Suppressor macrophage (primary cell): ENCODE measurements around the gene ZC3H12C.

Experiments
- DNase-seq, 4 experiments: peaks; one replicate each; pipeline ENCODE4 v3.0.0-alpha.2; 2020 to 2022

The ZC3H12C gene

DNA sequence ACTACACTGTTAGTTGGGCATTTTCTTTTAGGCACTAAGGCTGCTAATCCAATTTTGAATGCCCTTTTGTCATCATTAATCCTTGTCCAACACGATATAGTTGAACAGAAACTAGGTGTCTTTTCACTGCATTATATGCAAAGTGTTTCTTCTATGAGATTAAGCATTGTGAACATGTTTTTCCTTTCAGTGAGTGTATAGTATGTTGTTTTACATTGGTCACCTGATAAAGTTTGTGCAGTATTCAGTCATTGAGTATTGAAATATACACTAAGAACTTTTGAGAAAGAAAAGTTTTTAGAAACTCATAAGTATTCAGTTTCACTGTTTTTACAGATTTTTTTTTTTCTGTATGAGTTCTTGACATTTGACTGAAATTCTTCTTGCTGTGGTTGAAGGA lies 59.0 kb downstream of the ZC3H12C start:
- DNase-seq = no peak

DNA sequence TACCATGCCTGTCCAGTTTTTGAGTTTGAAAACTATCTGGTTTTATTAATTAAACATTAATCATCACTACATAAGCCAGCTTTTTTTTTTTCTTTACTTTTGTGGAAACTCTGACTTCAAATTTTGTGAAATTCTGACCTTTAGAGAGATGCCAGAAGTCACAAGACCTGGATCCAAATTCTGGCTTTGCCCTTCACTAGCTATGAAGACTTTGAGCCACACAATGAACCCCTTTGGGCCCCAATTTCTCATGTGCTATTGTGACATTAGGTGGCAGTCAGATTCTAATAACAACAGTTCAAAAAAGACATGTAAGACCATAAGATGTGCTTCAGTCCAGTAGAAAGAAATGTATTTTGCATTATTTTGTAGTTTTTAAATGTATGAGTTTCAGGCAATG lies 60.3 kb downstream of the ZC3H12C start:
- DNase-seq = no peak

DNA sequence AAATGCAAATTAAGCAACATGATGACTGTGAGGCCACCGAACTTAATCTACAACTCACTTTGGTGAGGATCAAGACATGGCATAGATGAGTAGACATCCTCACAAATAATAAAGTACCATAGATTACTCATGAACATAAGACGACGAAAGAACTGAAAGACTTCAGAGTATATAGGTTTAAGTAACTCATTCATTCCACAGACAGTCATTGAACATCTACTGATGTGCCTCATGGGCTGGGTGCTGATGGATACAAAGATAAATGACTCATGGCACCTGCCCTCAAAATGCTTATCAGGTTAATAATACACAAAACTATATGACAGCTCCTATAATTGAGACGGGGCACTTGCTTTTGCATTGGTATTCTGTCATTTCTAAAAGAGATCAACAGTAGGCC lies 63.3 kb downstream of the ZC3H12C start:
- no peak for DNase-seq

DNA sequence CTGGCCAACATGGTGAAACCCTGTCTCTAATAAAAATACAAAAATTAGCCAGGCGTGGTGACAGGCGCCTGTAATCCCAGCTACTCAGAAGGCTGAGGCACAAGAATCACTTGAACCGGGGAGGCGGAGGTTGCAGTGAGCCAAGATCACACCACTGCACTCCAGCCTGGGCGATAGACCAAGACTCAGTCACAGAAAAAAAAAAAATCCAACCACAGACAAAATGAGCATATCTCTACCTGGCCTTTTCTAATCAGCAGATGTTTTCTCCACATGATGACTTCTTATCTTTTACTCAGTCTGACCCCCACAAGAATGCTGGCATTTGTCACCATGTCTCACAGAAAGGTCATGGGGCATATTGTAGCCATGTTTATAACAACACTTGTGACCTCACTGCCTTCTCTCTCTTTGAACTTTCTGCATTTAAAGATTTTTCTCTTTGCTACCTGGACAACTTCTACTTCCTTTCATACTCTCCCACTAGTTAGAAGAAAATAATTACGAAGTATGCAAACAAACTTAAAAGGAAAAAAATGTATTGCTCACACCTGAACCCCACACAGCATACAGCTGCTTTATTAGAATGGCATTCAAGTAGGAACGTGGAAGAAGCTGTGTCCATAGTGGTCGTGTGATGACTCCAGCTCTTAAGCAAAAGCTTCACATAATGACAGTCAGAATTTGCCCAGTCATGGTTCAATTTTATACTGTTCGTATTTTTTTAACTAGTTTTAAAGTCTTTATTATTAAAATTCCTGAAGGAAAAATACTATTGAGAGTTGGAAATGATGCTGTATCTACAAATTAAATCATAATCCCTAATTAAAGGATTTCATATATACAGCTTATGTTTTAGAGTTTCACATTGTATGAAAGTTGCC lies 65.4 kb downstream of the ZC3H12C start:
- DNase-seq = no peak

DNA sequence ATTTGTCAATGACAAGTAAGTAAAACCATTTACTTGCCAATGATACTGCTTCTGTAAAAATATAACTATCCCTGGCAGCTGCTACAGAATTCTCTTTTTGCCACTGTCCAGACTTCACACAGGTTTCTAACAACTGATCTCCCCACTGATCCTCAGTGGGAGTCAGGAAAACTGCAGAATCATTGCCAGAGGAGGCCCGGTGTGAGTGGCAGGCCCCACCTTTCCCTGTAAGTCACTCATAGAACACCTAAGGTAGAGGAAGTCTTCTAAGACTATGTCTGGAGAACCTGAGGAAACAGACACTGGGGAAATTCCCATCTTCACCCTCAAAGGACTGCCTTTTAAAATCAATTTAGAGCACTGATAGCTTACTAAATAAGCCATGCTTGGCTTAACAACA lies 66.3 kb downstream of the ZC3H12C start:
- no peak for DNase-seq

DNA sequence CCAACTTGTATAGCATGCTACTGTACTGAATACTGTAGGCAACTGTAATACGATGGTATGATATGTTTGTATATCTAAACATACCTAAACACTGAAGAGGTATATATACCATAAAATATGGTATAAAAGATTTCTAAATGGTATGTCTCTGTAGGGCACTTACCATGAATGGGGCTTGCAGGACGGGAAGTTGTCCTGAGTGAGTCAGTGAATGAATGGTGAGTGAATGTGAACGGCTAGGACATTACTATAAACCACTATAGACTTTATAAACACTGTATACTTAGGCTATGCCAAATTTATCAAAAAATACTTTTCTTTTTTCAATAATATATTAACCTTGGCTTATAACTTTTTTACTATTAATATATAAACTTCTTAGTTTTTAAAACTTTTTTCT lies 66.8 kb downstream of the ZC3H12C start:
- no peak for DNase-seq

DNA sequence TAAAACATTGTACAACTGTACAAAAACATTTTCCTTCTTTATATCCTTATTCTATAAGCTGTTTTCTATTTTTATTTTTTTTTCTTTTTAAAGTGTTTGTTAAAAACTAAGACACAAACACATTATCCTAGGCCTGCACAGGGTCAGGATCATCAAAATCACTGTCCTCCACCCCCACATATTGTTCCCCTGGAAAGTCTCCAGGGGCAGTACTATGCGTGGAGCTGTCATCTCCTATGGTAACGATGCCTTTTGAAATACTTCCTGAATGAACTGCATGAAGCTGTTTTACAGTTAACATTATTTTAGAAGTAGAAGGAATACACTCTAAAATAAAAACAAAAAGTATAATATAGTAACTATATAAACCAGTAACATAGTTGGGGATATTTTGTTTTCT lies 67.2 kb downstream of the ZC3H12C start:
- no peak for DNase-seq

DNA sequence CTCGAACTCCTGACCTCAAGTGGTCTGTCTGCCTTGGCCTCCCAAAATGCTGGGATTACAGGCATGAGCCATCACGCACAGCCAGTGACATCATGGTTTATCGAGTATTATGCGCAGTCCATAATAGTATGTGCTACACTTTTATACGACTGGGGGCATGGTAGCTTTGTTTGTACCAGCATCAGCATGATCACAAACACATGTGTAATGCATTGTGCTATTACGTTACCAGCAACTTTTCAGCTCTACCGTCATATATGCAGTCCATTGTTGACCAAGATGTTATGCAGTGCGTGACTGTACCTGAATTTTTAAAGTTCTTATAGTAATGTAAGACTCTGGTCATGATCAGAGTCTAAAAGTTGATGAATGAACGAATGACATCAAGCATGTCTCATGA lies 67.9 kb downstream of the ZC3H12C start:
- DNase-seq = no peak

DNA sequence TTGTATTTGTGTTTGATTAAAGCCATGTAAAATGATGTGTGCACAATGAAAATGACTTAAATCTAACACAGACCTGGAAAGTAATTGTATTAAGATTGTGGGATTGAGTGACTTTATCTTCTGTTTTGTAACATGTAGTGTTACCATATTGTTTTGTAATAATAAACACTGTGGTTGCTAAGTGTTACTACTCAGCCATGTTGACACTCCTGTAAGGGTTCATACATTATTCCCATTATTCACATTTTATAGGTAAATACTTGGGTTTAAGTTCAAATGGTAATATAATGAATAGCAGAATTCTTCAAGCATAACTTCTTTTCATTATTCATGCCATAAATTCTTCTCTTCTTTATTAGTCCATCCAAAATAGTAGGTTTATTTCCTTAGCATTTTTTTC lies 69.0 kb downstream of the ZC3H12C start:
- DNase-seq = no peak

DNA sequence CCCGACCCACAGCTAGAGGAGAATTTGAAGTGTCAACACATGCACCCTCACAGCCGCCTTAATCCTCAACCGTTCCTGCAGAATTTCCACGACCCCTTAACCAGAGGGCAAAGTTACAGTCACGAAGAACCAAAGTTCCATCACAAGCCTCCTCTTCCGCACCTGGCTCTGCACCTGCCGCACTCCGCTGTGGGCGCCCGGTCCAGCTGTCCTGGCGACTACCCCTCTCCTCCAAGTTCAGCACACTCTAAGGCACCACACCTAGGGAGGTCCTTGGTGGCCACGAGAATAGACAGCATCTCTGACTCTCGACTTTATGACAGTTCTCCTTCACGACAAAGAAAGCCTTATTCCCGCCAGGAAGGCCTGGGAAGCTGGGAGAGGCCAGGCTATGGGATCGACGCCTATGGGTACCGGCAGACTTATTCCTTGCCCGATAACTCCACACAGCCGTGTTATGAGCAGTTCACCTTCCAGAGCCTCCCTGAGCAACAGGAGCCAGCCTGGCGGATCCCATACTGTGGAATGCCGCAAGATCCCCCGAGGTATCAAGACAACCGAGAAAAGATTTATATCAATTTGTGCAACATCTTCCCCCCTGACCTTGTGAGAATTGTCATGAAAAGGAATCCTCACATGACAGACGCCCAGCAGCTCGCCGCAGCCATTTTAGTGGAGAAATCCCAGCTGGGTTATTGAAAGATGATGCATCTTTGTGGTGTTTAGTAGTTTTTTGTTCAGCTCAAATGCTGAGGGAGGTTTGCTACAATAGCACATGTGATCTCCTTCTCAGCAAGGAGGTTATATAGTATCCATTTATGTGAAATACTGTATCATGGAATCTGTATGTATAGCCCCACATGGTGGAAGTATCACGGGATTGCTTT lies 72.1 kb downstream of the ZC3H12C start:
- no peak for DNase-seq

DNA sequence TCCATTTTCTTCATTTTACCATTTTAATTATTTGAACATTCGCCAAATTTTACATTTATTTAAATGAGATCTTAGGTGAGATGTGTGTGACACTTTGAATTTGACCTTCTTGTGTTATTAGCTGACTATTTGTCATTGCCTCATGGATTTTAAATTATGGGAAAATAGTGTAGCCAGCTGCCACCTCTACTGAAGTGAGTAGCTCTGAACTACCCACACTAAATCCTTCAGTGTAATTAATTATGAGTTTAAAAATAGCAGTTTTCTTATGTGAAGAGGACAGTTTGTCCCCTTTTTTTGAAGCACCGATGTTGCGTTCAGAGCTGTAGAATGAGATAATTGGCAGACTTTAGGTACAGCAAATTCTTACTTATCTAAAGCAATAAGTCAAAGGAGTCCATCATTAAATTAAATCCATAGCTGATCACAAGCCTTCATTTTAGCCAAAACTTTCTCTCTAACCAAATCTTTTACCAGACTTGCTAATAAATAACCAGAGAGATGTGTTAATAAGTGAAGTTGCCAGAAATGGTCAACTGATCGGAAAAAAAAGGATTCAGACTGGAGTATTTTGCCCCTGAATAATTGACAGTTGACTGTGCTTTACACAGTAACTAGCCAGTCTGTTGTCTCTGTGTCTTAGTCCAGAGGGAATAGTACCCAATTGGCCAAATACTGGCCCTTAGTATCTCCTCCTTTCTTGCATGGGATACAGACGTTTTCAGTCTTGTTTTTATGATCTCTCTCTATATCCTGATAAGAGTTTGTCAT lies 75.0 kb downstream of the ZC3H12C start:
- no peak for DNase-seq

DNA sequence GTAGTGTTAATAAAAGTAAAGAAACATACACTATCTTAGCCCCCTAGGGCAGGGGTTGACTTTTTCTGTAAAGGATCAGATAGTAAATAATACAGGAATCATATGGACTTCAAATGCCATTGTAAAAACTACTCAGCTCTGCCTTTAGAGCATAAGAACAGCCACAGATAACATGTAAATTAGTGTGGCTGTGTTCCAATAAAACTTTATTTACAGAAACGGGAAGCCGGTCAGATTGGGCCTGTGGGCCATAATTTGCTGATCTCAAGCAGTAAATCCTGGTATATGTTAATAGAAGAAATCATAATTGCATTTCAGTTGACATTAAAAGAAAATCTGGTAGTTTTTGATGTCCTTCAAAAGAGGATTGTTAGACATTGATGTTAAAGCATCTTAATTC lies 76.5 kb downstream of the ZC3H12C start:
- no peak for DNase-seq

DNA sequence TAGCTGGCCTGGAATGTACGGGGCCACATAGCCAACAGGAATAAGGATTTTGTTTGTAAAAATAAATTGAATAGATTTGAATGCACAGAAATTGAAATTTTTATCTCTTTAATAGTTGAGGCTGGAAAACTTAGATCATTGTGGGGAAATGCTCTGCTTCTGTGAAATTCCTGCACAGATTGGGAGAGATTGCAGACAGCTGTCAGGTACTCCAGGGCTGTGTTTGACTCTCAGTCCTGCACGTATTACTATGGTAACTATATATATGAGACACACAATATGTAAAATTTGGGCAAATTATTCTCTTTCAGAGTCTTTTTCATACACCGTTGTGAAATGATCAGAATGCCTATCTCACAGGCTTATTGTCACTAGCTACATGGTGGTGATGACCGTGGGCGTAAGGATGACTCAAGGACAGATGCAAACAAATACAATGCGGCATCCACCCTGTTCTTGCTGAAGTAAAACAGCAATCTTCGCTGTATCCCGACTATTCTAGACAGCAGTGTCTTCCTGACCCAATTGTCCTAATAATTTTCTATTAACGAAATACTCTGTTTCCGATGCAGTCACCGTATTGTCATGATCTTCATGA lies 79.4 kb downstream of the ZC3H12C start:
- DNase-seq = peak; percentile 64 to 81 (median 70)

DNA sequence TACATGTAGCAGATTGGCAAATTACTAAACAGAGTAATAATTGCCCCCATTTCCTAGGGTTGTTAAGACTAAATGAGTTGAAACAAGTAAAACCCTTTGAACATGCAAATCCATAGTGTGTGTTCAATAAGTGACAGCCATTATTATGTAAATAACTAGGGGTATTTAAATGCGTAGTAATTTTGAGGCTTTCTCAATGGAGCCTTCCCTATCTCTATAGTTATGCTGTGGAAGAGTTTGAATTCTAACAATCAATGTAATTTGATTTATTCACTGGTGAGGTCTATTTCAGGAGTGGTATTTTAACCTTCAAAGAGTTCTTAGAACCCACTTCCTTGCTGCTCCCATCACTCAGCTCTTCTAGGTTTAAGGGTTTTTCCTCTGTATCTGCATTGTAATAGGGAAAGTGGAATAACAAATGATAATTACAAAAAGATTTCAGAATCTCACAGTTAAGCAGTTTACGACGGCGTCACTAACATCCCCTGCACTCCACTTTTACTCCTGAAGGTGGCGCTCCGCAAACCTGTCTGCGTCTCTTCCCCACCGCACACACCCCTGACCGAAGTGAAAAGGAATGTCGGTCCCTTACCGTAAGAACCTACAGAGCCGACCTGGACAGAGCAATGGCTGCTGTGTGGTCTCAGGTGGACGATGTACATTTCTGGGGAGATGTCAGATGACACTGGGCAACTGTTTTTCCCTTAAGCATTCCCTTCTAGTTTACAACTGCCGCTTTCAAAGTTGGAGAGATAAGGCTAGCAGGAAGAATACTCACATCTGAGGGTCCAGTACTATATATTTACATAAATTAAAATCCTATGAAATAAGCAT lies 80.8 kb downstream of the ZC3H12C start:
- DNase-seq = peak; percentile 48 to 68 (median 58)

DNA sequence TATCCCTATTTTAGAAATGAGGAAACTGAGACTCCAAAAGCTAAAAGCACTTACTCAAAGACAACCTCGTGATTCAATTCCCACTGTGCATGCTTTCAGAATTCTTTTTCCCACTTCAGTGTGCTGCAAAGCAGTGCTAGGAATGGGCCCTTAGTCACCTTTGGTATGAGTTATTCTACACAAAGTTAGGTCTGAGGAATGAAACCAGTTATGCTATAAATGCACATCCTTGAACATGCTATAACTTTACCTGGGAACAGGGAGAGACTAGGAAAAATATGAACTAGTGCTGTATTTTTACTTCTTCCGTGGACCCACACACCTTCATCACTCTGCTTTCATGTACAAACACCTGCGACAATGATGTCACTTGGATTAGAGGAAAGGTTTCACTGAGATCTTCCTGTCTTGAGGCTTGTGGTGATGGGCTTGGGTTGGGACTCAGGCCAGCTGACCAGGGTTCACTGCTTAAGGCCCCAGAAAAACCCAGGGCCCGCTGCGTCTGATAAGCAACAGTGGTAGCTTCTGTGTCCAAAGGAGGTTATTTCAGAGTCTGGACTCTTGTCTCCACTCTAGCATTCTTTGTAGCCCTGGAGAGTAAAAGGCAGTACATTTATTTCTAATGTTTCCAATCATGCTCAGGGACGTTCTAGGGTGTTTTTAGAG lies 81.6 kb downstream of the ZC3H12C start:
- peak in 1 of 4 experiments; percentile 27 for DNase-seq

DNA sequence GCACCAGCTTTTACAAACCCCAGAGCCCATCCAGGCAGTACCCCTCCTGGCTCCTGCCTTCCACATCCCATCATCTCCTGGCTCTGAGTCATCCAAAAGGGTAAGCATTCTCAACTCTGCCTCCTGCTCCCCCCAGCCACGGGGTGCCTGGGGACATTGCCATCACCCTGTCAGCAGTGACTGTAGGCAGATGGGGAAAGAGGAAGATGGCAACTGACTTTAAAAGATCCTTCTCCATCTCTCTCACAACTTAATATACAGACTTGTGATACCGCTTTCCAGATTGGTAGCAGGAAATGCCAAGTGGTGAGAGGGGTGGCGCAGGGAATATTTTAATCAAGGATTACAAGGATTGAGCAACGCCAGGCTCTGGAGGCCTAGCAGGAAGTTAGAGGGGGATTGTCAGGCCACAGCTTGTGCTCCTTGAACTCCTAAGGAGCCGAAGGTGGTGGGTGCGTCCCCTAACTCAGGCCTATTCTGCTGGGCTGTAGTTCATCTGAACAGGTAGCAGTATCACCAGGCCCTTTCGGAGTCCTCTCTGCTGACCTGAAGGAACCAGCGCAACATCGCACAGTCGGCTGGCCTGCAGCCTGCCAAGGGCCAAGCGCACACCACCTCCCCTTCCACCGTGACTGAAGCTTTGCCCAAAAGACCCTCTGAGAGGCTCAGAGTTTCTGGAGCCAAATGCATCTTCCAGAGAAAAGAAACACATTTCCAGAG lies 83.3 kb downstream of the ZC3H12C start:
- DNase-seq = peak; percentile 71 to 86 (median 76)

DNA sequence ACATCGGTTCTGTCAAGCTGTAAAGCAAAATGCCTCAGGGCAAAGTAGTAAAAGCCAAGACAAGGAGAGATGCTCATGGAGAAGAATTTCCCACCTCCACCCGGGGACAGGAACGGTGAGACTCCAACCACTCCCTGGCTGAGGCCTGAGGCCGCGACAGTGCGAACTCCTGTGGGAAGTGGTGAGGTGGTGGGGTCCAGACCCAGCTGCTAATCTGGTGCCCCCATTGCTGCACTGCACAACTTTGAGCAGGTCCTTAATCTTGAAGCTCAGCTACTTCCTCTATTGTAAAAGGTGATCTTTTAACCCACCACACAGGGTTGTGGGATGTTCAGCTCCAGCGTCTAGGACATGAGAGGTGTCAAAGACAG lies 83.9 kb downstream of the ZC3H12C start:
- no peak for DNase-seq

DNA sequence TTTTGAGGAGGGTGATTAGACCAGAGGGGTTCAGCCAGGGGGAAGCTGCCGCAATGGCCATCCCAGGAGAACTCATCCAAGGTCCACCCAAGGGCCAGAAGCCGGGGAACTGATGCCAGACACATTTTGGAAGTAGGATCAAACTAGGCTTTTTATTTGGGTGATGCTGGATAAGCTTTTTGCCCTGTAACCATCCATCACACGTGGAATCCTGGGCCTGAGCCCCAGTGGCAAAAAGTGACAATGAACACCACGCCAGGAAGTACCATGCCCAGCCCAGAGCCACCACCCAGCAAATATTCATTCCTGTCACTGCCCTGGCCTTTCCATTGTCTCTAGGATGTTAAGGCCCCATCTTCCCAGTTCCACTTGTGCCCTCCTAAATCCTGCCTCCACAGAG lies 85.9 kb downstream of the ZC3H12C start:
- DNase-seq = no peak

DNA sequence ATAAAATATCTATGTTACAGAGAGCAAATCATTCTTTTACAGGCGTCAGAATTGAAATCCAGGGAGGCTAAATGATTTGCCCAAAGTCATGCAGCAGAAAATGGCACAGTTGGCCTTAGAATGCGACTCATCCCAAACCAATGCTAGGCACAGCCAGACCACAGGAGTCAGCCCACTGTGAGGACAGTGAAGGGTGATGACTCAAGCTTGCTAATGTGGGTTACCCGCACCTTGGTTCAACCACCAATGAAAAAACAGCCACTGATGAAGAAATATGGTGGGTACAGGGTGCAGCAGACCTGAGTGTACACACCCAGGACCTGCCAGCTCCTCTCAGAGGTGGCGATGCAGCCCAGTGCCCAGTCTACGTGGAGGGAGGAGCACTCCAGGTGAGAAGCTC lies 89.7 kb downstream of the ZC3H12C start:
- DNase-seq = peak in 1 of 4 experiments; percentile 24

DNA sequence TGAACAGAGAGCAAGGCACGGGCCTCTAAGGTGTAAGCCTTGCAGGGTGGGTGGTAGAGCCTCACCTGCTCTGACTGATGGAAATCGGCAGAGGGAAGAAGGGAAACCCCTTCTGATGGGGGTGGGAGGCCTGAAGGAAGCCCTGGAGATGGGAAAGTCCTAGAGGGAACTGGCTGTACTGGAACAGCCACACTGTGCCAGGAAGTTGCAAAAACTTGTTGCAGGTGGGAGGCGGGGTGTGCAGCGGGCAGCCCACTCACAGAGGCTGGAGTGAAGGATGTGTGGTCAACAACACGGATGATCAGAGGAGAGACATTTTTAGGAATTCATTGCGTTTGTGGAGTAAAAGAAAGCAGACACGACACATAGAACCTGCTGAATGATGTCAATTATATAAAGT lies 91.3 kb downstream of the ZC3H12C start:
- DNase-seq = peak in 3 of 4 experiments; percentile 36 to 57 (median 44)
